Right renal pelvis (tissue), 4 donors: ENCODE data around the gene CIZ1. TPM values are rescaled to one million over a fixed set of nuclear protein-coding genes. Genes with fewer than 3 reads are reported as not detected.

Source experiments
- DNase-seq, 4 donors: peaks; one replicate each; pipeline ENCODE4 v3.0.0-alpha.2; 2013; ENCODE audit warnings: low read depth in 4 of 4, low spot score in 3 of 4, missing footprints in 1 of 4
- polyA plus RNA-seq, 4 donors: library from polyadenylated mRNA; unstranded; fragments of 120-200 nt; gene quantifications; one replicate each; pipeline ENCODE4 v1.2.1, GENCODE V29; 2013; ENCODE audit not compliant: insufficient read length in 4 of 4

The CIZ1 gene
- polyA plus RNA-seq, 4 donors: 112 to 126 (median 114) TPM

GRCh38 chr9:128214571-128215490, 23.5 kb upstream of the CIZ1 start:
- DNase-seq: no peak

- DNase-seq: no peak
Measured at GRCh38 chr9:128213746-128214497, 22.6 kb upstream of the CIZ1 start.

GRCh38 chr9:128211981-128212281, 20.6 kb upstream of the CIZ1 start:
- DNase-seq: no peak

- no peak for DNase-seq
Measured at GRCh38 chr9:128211186-128211980, 20.0 kb upstream of the CIZ1 start.

- DNase-seq: no peak
Measured at GRCh38 chr9:128208946-128209669, 17.7 kb upstream of the CIZ1 start.

GRCh38 chr9:128208386-128208785, 17.0 kb upstream of the CIZ1 start:
- DNase-seq: no peak

GRCh38 chr9:128206916-128207910, 15.8 kb upstream of the CIZ1 start:
- no peak for DNase-seq

- no peak for DNase-seq
Measured at GRCh38 chr9:128206484-128206883, 15.1 kb upstream of the CIZ1 start.

GRCh38 chr9:128205296-128205944, 14.0 kb upstream of the CIZ1 start:
- no peak for DNase-seq

- no peak for DNase-seq
Measured at GRCh38 chr9:128204858-128205257, 13.5 kb upstream of the CIZ1 start.

GRCh38 chr9:128203707-128204551, 12.6 kb upstream of the CIZ1 start:
- no peak for DNase-seq

- DNase-seq: peak in 3 of 4 donors; percentile 53 to 61 (median 55)
Measured at GRCh38 chr9:128203024-128203706, 11.8 kb upstream of the CIZ1 start, which contains the start of gene DNM1. Gene DNM1, plus strand, starts transcription at chr9:128203379. Its CDS starts 92 bp downstream, at chr9:128203471.

- no peak for DNase-seq
Measured at GRCh38 chr9:128202648-128203023, 11.3 kb upstream of the CIZ1 start.

- DNase-seq: no peak
Measured at GRCh38 chr9:128201441-128202369, 10.3 kb upstream of the CIZ1 start.

GRCh38 chr9:128193469-128194096, 2.2 kb upstream of the CIZ1 start:
- DNase-seq: no peak
